H1 (cell line): ENCODE data around the gene WASF3.

Source experiments
- BRCA1 ChIP-seq: IDR thresholded peaks from 2 replicates; pipeline ENCODE4 v1.6.1; 2012; ENCODE audit warnings: low read depth, low read length, improper control_type of control experiment
- CEBPB ChIP-seq: IDR thresholded peaks from 2 replicates; pipeline ENCODE4 v1.6.1; 2012; ENCODE audit warnings: low read depth, low read length
- CREB1 ChIP-seq: IDR thresholded peaks from 2 replicates; pipeline ENCODE4 v1.6.1; 2012; ENCODE audit warnings: inconsistent platforms
- PHF8 ChIP-seq: fragments of 200-600 bp; sonication (generic); conservative IDR thresholded peaks from 2 replicates; pipeline ENCODE4 v1.7.1; 2012; ENCODE audit warnings: low read depth, mild to moderate bottlenecking, inconsistent platforms, low read length, moderate library complexity
- RNF2 ChIP-seq: fragments of 200-900, 300-1000 bp; sonication (generic); IDR thresholded peaks from 2 replicates; pipeline ENCODE4 v1.7.1; 2016; ENCODE audit warnings: borderline replicate concordance, low read depth, mild to moderate bottlenecking, antibody characterized with exemption, low read length; ENCODE audit not compliant: poor library complexity, severe bottlenecking; ENCODE audit errors: missing control alignments
- YY1 ChIP-seq: IDR thresholded peaks from 2 replicates; pipeline ENCODE4 v1.6.1; 2011; ENCODE audit warnings: low read depth, mild to moderate bottlenecking, low read length

- TF ChIP-seq PHF8 (no peak), BRCA1 (no peak), YY1 (no peak), CREB1 (no peak), CEBPB (no peak), RNF2 (no peak)
Measured at GRCh38 chr13:26551255-26551860, 6.1 kb upstream of the WASF3 start.
